Astrocyte (in vitro differentiated cells and primary cell): ENCODE measurements around the gene KIRREL3. TPM values are rescaled to one million over a fixed set of nuclear protein-coding genes. Genes with fewer than 3 reads are reported as not detected.

ENCODE experiments used
- DNase-seq: peaks from one replicate; pipeline ENCODE4 v3.0.0-alpha.2; 2010; ENCODE audit warnings: low read depth
- FAIRE-seq: peaks from 2 replicates; lab custom pipeline; 2011; peaks lifted over from hg19 to GRCh38; lab: Jason Lieb, UNC
- H2AFZ ChIP-seq: 2 replicates; pipeline ENCODE4 v1.6.0; 2012; ENCODE audit warnings: low read depth, low read length, inconsistent platforms
- H3K27ac ChIP-seq: 2 replicates; pipeline ENCODE4 v1.5.1; 2011; ENCODE audit warnings: low read depth, low read length, inconsistent platforms
- H3K27me3 ChIP-seq: 2 replicates; pipeline ENCODE4 v1.6.0; 2011; ENCODE audit warnings: low read length, inconsistent platforms; ENCODE audit not compliant: insufficient read depth
- H3K36me3 ChIP-seq: 2 replicates; pipeline ENCODE4 v1.5.1; 2011; ENCODE audit warnings: low read length, inconsistent platforms; ENCODE audit not compliant: insufficient read depth
- H3K4me1 ChIP-seq: 2 replicates; pipeline ENCODE4 v1.5.1; 2011; ENCODE audit warnings: low read length, inconsistent platforms; ENCODE audit not compliant: insufficient read depth
- H3K4me2 ChIP-seq: 2 replicates; pipeline ENCODE4 v1.6.0; 2012; ENCODE audit warnings: low read length, inconsistent platforms
- H3K4me3 ChIP-seq: 2 replicates; pipeline ENCODE4 v1.5.1; 2011; ENCODE audit warnings: low read depth, mild to moderate bottlenecking, low read length, inconsistent platforms; ENCODE audit not compliant: insufficient read depth
- H3K79me2 ChIP-seq: 2 replicates; pipeline ENCODE4 v1.6.0; 2012; ENCODE audit warnings: mild to moderate bottlenecking, low read length, inconsistent platforms; ENCODE audit not compliant: insufficient read depth
- H3K9ac ChIP-seq: 2 replicates; pipeline ENCODE4 v1.6.0; 2012; ENCODE audit warnings: mild to moderate bottlenecking, low read length, inconsistent platforms
- H3K9me3 ChIP-seq: 2 replicates; pipeline ENCODE4 v1.5.1; 2012; ENCODE audit warnings: low read depth, mild to moderate bottlenecking, low read length, inconsistent platforms; ENCODE audit not compliant: insufficient read depth
- H4K20me1 ChIP-seq: 2 replicates; pipeline ENCODE4 v1.6.0; 2012; ENCODE audit warnings: low read length, inconsistent platforms; ENCODE audit not compliant: insufficient read depth
- H3K27ac Mint-ChIP-seq: one replicate; pipeline ENCODE4 v1.8.0; 2021; ENCODE audit warnings: mild to moderate bottlenecking, mixed read lengths; ENCODE audit not compliant: unreplicated experiment
- H3K27me3 Mint-ChIP-seq: one replicate; pipeline ENCODE4 v1.8.0; 2021; ENCODE audit warnings: low read depth, mixed read lengths; ENCODE audit not compliant: unreplicated experiment
- H3K36me3 Mint-ChIP-seq: one replicate; pipeline ENCODE4 v1.8.0; 2021; ENCODE audit warnings: low read depth, mixed read lengths; ENCODE audit not compliant: unreplicated experiment
- H3K4me1 Mint-ChIP-seq: one replicate; pipeline ENCODE4 v1.8.0; 2021; ENCODE audit warnings: low read depth, mixed read lengths; ENCODE audit not compliant: unreplicated experiment
- H3K4me3 Mint-ChIP-seq: one replicate; pipeline ENCODE4 v1.8.0; 2021; ENCODE audit warnings: mild to moderate bottlenecking, moderate library complexity, mixed read lengths; ENCODE audit not compliant: unreplicated experiment
- H3K9me3 Mint-ChIP-seq: one replicate; pipeline ENCODE4 v1.8.0; 2021; ENCODE audit warnings: mild to moderate bottlenecking, mixed read lengths; ENCODE audit not compliant: unreplicated experiment
- CTCF ChIP-seq: IDR thresholded peaks from 2 replicates; pipeline ENCODE4 v1.5.1; 2011; ENCODE audit warnings: low read depth, mild to moderate bottlenecking, inconsistent platforms, low read length, moderate library complexity; ENCODE audit not compliant: insufficient read depth
- EZH2 ChIP-seq: IDR thresholded peaks from 2 replicates; pipeline ENCODE4 v1.6.1; 2012; ENCODE audit warnings: mild to moderate bottlenecking, low read length, inconsistent platforms; ENCODE audit not compliant: insufficient read depth
- total RNA-seq: library from RNA; stranded (reverse); gene quantifications from 2 replicates; pipeline ENCODE4 v1.2.1, GENCODE V29; 2021

The KIRREL3 gene
- total RNA-seq, 1 donor from 2014 or later: 0.91 TPM

- no peaks in the 10 kb centered on the region for H3K4me1 ChIP-seq
- Mint-ChIP-seq H3K27ac (no peak overlapping the region), H3K4me1 (peaks cover 4% of the 10 kb centered on the region), H3K27me3 (peaks cover 67% of the 10 kb centered on the region), H3K36me3 (no peaks in the 10 kb centered on the region), H3K9me3 (no peaks in the 10 kb centered on the region), H3K4me3 (no peak overlapping the region)
- H3K9ac ChIP-seq: no peak overlapping the region
- TF ChIP-seq EZH2 (no peak), CTCF (no peak)
- H4K20me1 ChIP-seq: no peaks in the 10 kb centered on the region
- DNase-seq (no peak), FAIRE-seq (no peak)
- H3K27ac ChIP-seq: no peak overlapping the region
- no peak overlapping the region for H3K4me2 ChIP-seq
- no peak overlapping the region for H2AFZ ChIP-seq
- H3K79me2 ChIP-seq: no peaks in the 10 kb centered on the region
- H3K9me3 ChIP-seq: no peaks in the 10 kb centered on the region
- peaks cover 6% of the 10 kb centered on the region for H3K27me3 ChIP-seq
- H3K36me3 ChIP-seq: no peaks in the 10 kb centered on the region
- H3K4me3 ChIP-seq: no peak overlapping the region
Measured at GRCh38 chr11:126567419-126567818, 433.2 kb downstream of the KIRREL3 start.

- Mint-ChIP-seq H3K9me3 (peaks cover 2% of the 10 kb centered on the region), H3K4me3 (no peak overlapping the region), H3K27me3 (peaks cover 63% of the 10 kb centered on the region), H3K36me3 (no peaks in the 10 kb centered on the region), H3K27ac (no peak overlapping the region), H3K4me1 (peaks cover 4% of the 10 kb centered on the region)
- TF ChIP-seq EZH2: no peak
- H2AFZ ChIP-seq: no peak overlapping the region
- H3K4me1 ChIP-seq: no peaks in the 10 kb centered on the region
- no peaks in the 10 kb centered on the region for H4K20me1 ChIP-seq
- FAIRE-seq: no peak
- H3K27me3 ChIP-seq: peaks cover 6% of the 10 kb centered on the region
- no peaks in the 10 kb centered on the region for H3K9me3 ChIP-seq
- H3K36me3 ChIP-seq: no peaks in the 10 kb centered on the region
- no peak overlapping the region for H3K4me2 ChIP-seq
- H3K4me3 ChIP-seq: no peak overlapping the region
- no peak for DNase-seq
- H3K27ac ChIP-seq: no peak overlapping the region
- no peak overlapping the region for H3K9ac ChIP-seq
- no peaks in the 10 kb centered on the region for H3K79me2 ChIP-seq
Measured at GRCh38 chr11:126564566-126564965, 436.0 kb downstream of the KIRREL3 start.

- H3K4me1 Mint-ChIP-seq: no peaks in the 10 kb centered on the region
- Histone ChIP-seq H3K27me3 (peaks cover 6% of the 10 kb centered on the region), H3K9me3 (no peaks in the 10 kb centered on the region), H3K9ac (no peak overlapping the region), H3K4me2 (no peak overlapping the region), H2AFZ (no peak overlapping the region), H3K4me3 (no peak overlapping the region), H4K20me1 (no peaks in the 10 kb centered on the region), H3K79me2 (no peaks in the 10 kb centered on the region), H3K36me3 (no peaks in the 10 kb centered on the region), H3K27ac (no peak overlapping the region), H3K4me1 (no peaks in the 10 kb centered on the region)
- H3K9me3 Mint-ChIP-seq: peaks cover 2% of the 10 kb centered on the region
- H3K27ac Mint-ChIP-seq: no peak overlapping the region
- TF ChIP-seq EZH2: no peak
- no peak for TF ChIP-seq CTCF
- no peak overlapping the region for H3K4me3 Mint-ChIP-seq
- peaks cover 54% of the 10 kb centered on the region for H3K27me3 Mint-ChIP-seq
- H3K36me3 Mint-ChIP-seq: no peaks in the 10 kb centered on the region
- peak; percentile 71 for FAIRE-seq
- peak; percentile 51 for DNase-seq
Measured at GRCh38 chr11:126561327-126561893, 439.2 kb downstream of the KIRREL3 start.
